Loucy (cell line): ENCODE results near the gene PLEKHS1.

Source experiments
- CTCF ChIP-seq: fragments of 200-600 bp; sonication (generic); conservative IDR thresholded peaks from 2 replicates; pipeline ENCODE4 v1.5.1; 2014; ENCODE audit warnings: mild to moderate bottlenecking, antibody characterized with exemption, low read length
- EZH2phosphoT487 ChIP-seq: fragments of 200-600 bp; IDR thresholded peaks from 2 replicates; pipeline ENCODE4 v1.6.1; 2018; ENCODE audit warnings: antibody characterized with exemption, mild to moderate bottlenecking, moderate library complexity, borderline replicate concordance

- TF ChIP-seq CTCF (no peak), EZH2phosphoT487 (no peak)
These were observed 42.2 kb upstream of the PLEKHS1 start for GRCh38 chr10:113709221-113709838.
